ENCODE results near the gene TGM6. TPM values are rescaled to one million over a fixed set of nuclear protein-coding genes. Genes with fewer than 3 reads are reported as not detected.

TGM6 gene
- polyA plus RNA-seq, 3 donors = not detected

DNA sequence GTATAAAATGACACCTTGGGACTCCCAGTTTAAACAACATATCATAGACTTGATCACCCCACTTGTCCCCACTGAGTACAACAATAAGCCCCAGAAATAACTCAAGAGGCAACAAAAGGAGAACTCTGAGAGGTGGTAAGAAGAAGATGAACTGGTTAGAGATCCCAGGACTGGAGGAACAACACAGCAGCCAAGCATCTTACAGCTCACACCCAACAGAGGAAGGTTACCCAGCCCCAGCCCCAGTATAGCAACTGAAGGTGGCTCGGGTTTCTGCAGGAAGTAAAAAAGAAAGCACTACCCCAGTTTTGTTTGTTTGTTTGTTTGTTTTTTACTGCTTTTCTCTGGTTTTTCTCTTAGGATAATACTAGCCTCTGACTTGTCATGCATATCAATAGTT, 17.1 kb upstream of the TGM6 start:
- Histone ChIP-seq H3K4me1 (ENCODE audit: control insufficient read depth in 1 of 2, insufficient read depth in 2 of 2, low read length in 2 of 2) (no peaks in the 10 kb centered on the region), H3K9ac (ENCODE audit: insufficient read depth, low read length, poor library complexity, severe bottlenecking) (no peak overlapping the region), H3K9me3 (replicated peaks in 1 of 2; ENCODE audit: control insufficient read depth in 1 of 2, insufficient read depth in 1 of 2, low read length in 2 of 2) (no peaks in the 10 kb centered on the region), H3K27me3 (ENCODE audit: control insufficient read depth in 2 of 2, insufficient read depth in 2 of 2, low read length in 2 of 2) (peaks cover 20 to 33% of the 10 kb centered on the region in 2 donors), H3K36me3 (replicated peaks in 1 of 2; ENCODE audit: control insufficient read depth in 1 of 2, insufficient read depth in 2 of 2, low read length in 2 of 2) (no peaks in the 10 kb centered on the region), H4K20me1 (ENCODE audit: insufficient read depth, low read length) (no peaks in the 10 kb centered on the region), H3K4me2 (replicated peaks; ENCODE audit: extremely low read depth, low read length, poor library complexity, severe bottlenecking) (no peak overlapping the region), H3K79me2 (ENCODE audit: insufficient read depth, low read length) (no peaks in the 10 kb centered on the region), H2AFZ (ENCODE audit: insufficient read depth, low read depth, low read length, poor library complexity, severe bottlenecking) (no peak overlapping the region), H3K4me3 (replicated peaks in 1 of 3; ENCODE audit: low read depth in 2 of 3, low read length in 3 of 3) (no peak overlapping the region), H3K27ac (ENCODE audit: low read depth in 1 of 2, low read length in 2 of 2) (no peak overlapping the region)
- no peak overlapping the region for H3K27ac Mint-ChIP-seq
- H3K4me3 Mint-ChIP-seq = peak overlapping the region in 1 of 2 donors; percentile 46
- DNase-seq = no peak
- no CpG with 5 or more reads among the region's 1 CpG for WGBS (ENCODE audit: insufficient coverage)
- H3K36me3 Mint-ChIP-seq = no peaks in the 10 kb centered on the region
- peaks cover 24 to 58% (median 33%) of the 10 kb centered on the region in 3 donors for H3K27me3 Mint-ChIP-seq (ENCODE audit: low read depth in 3 of 3)
- no peaks in the 10 kb centered on the region for H3K4me1 Mint-ChIP-seq
- intact Hi-C loops (cut with micrococcal nuclease) = no loop called here
- TF ChIP-seq CTCF (IDR thresholded peaks at IDR 0.05) = no peak
- peaks cover 7 to 26% (median 16%) of the 10 kb centered on the region in 7 donors for H3K9me3 Mint-ChIP-seq

GRCh38 chr20:2364044-2364443, 16.7 kb upstream of the TGM6 start:
- H3K79me2 ChIP-seq (ENCODE audit: insufficient read depth, low read length) = no peaks in the 10 kb centered on the region
- H3K4me3 Mint-ChIP-seq = no peak overlapping the region
- WGBS (ENCODE audit: insufficient coverage) = no CpG with 5 or more reads among the region's 4 CpGs

More at GRCh38 chr20:2364044-2364443, 16.7 kb upstream of the TGM6 start:
- H3K4me1 ChIP-seq (ENCODE audit: control insufficient read depth in 1 of 2, insufficient read depth in 2 of 2, low read length in 2 of 2) = no peaks in the 10 kb centered on the region
- Mint-ChIP-seq H3K27me3 (ENCODE audit: low read depth in 3 of 3) (peaks cover 21 to 60% (median 33%) of the 10 kb centered on the region in 3 donors), H3K27ac (no peak overlapping the region), H3K9me3 (peaks cover 7 to 27% (median 17%) of the 10 kb centered on the region in 7 donors), H3K36me3 (no peaks in the 10 kb centered on the region), H3K4me1 (no peaks in the 10 kb centered on the region)
- intact Hi-C loops (cut with micrococcal nuclease) = no loop called here
- H2AFZ ChIP-seq (ENCODE audit: insufficient read depth, low read depth, low read length, poor library complexity, severe bottlenecking) = no peak overlapping the region
- H4K20me1 ChIP-seq (ENCODE audit: insufficient read depth, low read length) = no peaks in the 10 kb centered on the region
- H3K4me2 ChIP-seq (replicated peaks; ENCODE audit: extremely low read depth, low read length, poor library complexity, severe bottlenecking) = no peak overlapping the region
- H3K27ac ChIP-seq (ENCODE audit: low read depth in 1 of 2, low read length in 2 of 2) = no peak overlapping the region
- no peak for TF ChIP-seq CTCF (IDR thresholded peaks at IDR 0.05)
- no peak for DNase-seq
- H3K4me3 ChIP-seq (replicated peaks in 1 of 3; ENCODE audit: low read depth in 2 of 3, low read length in 3 of 3) = no peak overlapping the region
- H3K9me3 ChIP-seq (replicated peaks in 1 of 2; ENCODE audit: control insufficient read depth in 1 of 2, insufficient read depth in 1 of 2, low read length in 2 of 2) = no peaks in the 10 kb centered on the region
- H3K9ac ChIP-seq (ENCODE audit: insufficient read depth, low read length, poor library complexity, severe bottlenecking) = no peak overlapping the region
- H3K36me3 ChIP-seq (replicated peaks in 1 of 2; ENCODE audit: control insufficient read depth in 1 of 2, insufficient read depth in 2 of 2, low read length in 2 of 2) = no peaks in the 10 kb centered on the region
- peaks cover 22 to 36% of the 10 kb centered on the region in 2 donors for H3K27me3 ChIP-seq (ENCODE audit: control insufficient read depth in 2 of 2, insufficient read depth in 2 of 2, low read length in 2 of 2)
